Stimulated activated CD8-positive, alpha-beta memory T cell treated with anti-CD3 and anti-CD28 coated beads, Interleukin-15, amount 100 ng/mL, for 48 hours (primary cell): Measurements from ENCODE around the gene ARHGAP25.
A peak's percentile ranks its signal among the peaks of the same experiment; 100 is the strongest.

Source experiments
- DNase-seq, 2 donors: peaks; one replicate each; pipeline ENCODE4 v3.0.0-alpha.2; 2020; ENCODE audit warnings: low read depth in 2 of 2

ARHGAP25 gene

GRCh38 chr2:68766376-68766845, 31.8 kb downstream of the ARHGAP25 start:
- DNase-seq, result peak in 1 of 2 donors; percentile 49

GRCh38 chr2:68767031-68767961, 32.7 kb downstream of the ARHGAP25 start:
- DNase-seq, result no peak

GRCh38 chr2:68767996-68768395, 33.4 kb downstream of the ARHGAP25 start:
- no peak for DNase-seq

- DNase-seq, result no peak
These were observed 33.9 kb downstream of the ARHGAP25 start for GRCh38 chr2:68768461-68768860.

- DNase-seq, result no peak
These were observed 34.3 kb downstream of the ARHGAP25 start for GRCh38 chr2:68768951-68769350.

DNA sequence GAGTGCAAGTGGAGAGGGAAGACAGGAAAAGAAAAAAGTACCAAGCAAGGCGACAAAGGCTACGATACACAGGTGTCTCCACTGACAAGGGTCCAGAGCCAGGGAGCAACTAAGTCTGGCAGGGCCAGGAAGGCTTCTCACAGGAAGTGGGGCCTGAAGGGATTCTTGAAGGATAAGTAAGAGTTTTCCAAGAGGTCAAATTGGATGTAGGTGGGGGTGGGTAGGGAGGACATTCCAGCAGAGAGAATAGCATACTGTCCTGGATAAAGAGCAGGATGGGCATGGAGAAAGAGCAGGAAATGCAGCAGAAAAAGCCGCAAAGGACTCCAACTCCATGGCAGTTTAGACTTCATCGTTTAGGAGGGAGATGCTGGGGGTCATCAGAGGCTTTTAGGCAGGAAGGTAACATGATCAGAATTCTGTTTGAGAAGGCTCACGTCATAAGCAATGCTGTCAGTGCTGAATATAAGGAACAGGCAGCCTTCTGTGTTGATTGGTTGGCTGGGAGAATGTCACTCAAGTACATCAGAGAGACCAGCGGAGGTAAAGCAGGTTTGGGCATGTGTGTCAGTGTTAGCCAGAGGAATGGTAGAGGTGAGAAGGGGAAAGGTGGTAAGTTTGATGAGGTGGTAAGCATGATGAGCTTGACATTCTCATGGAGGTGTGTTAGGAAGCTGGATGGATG, 35.1 kb downstream of the ARHGAP25 start:
- no peak for DNase-seq

- DNase-seq, result no peak
These were observed 35.9 kb downstream of the ARHGAP25 start for GRCh38 chr2:68770271-68771111.

DNA sequence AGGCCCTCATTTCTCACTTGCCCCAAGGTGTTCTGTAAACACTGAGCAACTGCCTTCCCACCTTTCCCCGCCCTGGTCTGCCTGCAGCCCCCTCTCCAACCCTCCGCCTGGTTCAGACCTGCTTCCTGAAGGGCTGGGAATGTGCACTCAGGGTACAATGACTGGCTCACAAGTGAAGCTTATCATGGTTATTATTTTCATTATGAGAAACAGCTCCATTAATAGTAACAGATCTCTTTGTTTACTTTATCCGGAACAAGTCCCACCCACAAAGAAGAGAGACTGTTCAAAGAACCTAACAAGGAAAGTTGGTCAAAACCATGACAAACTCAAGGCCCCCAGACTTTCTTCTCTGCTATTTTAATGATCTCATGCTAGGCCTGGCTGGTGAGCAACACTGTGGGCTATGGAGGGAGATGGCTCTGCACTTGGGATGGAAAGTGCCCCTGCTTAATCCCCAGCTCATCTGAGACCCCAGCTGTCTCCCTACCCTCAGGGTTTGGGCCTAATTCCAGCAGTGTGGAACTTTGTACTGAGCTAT, 36.7 kb downstream of the ARHGAP25 start:
- no peak for DNase-seq

DNA sequence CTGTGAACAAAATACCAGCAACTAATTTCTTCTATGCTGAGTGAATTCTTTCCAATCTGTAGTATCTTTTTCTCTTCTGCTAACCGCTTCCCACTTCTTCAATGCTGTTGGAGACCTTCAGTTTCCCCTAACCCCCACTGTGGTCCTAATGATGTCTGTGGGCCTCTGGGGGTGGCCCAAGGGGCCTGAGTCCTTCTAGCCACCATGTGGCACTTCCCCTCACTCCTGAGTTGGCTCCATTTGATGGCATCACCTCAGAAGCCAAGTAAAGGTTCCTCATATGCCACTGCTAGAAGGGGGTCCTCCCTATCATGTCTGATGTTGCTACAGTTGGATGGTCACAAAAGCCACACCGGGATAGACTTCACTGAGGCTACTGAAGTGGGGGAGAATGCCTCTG, 37.5 kb downstream of the ARHGAP25 start:
- no peak for DNase-seq

DNA sequence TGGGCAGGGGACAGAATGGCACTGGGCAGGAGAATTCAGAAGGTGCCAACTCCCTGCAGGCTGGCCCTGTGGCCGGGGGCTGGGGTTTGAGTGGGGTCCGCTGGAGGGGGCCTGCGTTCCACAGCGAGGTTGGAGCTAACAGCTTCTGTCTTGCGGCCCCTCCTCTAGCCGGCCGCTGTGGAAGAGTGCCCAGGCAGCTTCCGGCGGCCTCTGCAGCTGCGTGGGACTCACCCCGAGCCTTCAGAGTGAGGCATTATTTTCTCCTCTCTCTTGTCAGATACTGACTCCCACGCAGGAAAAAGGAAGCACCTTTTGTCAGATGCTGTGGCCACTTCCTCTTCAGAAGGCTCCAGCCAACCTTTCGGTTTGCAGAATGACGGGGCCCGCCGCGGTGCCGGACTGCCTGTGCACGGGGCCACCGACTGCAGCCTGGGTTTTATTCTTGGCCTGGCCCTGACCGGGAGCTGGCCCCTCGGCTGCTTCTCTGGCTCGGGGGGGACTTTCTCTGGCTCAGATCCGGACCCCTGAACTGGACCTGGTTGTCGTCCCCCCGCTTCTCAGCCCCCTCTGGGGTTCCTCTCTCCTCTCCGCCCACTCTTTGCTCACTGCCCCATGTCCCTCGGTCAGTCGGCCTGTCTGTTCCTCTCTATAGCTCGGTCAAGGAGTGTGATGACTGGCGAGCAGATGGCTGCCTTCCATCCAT, 40.1 kb downstream of the ARHGAP25 start:
- peak; percentile 58 to 63 for DNase-seq

GRCh38 chr2:68775272-68775842, 40.7 kb downstream of the ARHGAP25 start:
- no peak for DNase-seq

- DNase-seq, result no peak
These were observed 41.5 kb downstream of the ARHGAP25 start for GRCh38 chr2:68776124-68776523.

- DNase-seq, result no peak
These were observed 45.0 kb downstream of the ARHGAP25 start for GRCh38 chr2:68779595-68779994.

DNA sequence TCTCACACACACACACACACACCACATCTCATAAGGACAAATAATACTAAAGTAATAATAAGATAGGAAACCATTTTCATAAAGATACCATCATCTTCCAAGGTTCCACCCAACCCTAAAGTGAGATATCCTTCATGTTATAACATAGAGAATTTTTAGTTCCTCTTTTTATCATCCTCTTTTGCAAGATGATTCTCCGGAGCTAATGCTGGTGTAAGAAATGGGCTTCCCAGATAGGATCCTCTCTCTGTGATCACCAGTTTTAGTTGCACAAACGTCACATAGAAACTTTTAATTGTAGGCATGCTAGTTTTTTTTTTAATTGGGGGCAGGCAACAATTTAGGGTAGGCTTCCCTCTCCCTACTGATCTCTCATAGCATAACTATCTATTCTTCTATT, 49.6 kb downstream of the ARHGAP25 start:
- DNase-seq, result no peak

DNA sequence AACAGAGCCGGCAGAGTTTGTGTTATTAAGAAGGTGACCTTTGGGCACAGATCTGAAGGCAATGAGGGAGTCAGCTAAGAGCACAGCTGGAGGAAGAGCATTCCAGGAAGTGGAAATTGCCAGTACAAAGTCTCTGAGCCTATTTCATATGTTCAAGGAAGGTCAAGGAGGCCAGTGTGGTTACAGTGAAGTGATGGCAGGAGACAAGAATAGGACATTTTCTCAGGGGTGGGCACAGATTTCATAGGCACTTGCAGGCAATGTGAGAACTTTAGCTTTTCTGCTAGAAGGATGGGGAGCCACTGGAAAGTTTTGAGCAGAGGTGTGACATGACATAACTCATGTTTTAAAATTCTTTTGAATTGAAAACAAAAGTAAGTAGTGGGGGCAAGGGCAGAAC, 50.3 kb downstream of the ARHGAP25 start:
- no peak for DNase-seq

GRCh38 chr2:68787356-68787755, 52.7 kb downstream of the ARHGAP25 start:
- no peak for DNase-seq

GRCh38 chr2:68789603-68790002, 55.0 kb downstream of the ARHGAP25 start:
- DNase-seq, result peak; percentile 38 to 53

DNA sequence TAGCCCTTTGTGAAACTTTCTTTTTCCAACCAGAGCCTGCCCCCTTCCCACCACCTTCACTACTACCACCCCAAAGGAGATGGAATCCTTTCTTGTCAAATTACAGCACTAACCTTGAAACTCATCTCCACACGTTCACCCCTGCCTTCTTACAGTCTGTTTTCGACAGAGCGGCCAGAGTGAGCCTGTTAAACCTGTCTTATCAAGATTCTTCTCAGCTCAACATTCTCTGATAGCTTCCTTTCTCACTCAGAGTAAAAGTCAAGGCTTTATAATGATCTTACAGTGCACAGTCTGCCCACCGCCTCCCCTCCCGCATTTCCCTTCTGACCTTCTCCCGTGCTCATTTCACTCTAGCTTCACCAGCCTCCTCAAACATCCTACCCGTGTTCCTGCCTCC, 56.0 kb downstream of the ARHGAP25 start:
- no peak for DNase-seq

DNA sequence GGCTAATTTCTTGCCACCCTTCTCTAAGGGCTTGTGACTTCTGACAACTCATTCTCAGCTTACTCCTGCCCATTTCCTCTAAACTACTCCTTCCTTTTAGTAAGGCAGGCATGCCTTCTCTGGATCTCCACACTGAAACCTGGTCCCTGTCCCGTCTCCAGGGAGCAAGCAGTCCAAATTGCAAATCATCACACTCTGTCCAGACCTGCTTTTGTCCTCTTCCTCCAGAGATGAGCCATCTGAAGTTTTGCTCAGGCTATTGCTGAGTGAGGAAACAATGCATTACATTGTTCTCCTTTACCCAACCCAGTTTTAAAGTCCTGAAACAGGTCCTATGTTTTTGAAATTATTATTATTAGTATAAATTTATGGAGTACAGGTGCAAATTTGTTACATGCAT, 57.3 kb downstream of the ARHGAP25 start:
- DNase-seq, result no peak

- DNase-seq, result no peak
These were observed 58.1 kb downstream of the ARHGAP25 start for GRCh38 chr2:68792751-68793150.
